Astrocyte of the spinal cord (primary cell): ENCODE results near the gene WWTR1.
A peak's percentile ranks its signal among the peaks of the same experiment; 100 is the strongest.

Experiments
- DNase-seq: peaks from one replicate; pipeline ENCODE4 v3.0.0; 2011; ENCODE audit warnings: low read depth, low spot score
- H3K4me3 ChIP-seq: 2 replicates; pipeline ENCODE4 v1.5.1; 2011; ENCODE audit warnings: low read depth, mild to moderate bottlenecking, low read length, moderate library complexity
- CTCF ChIP-seq: IDR thresholded peaks from 2 replicates; pipeline ENCODE4 v1.5.1; 2012; ENCODE audit warnings: low read depth, mild to moderate bottlenecking, low read length, inconsistent platforms
- in situ Hi-C: cut with HindIII; loops from 2 replicates; pipeline ENCODE4 v1.10.0; 2017; ENCODE audit warnings: low sequenced_read_pairs

Gene WWTR1

DNA sequence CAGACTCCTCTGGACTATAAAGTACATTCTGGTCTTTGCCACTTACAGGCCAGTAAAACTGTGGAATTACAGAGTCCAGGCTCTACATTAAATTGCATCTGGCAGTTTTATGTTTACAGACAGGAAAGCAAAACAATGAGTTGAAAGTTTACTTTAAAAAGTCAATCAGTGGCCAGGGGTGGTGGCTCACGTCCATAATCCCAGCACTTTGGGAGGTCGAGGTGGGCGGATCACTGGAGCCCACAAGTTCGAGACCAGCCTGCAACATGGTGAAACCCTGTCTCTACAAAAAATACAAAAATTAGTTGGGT, 129.5 kb downstream of the WWTR1 start:
- TF ChIP-seq CTCF, result no peak
- in situ Hi-C loops, result no loop called here
- no peak for DNase-seq
- no peak overlapping the region for H3K4me3 ChIP-seq

DNA sequence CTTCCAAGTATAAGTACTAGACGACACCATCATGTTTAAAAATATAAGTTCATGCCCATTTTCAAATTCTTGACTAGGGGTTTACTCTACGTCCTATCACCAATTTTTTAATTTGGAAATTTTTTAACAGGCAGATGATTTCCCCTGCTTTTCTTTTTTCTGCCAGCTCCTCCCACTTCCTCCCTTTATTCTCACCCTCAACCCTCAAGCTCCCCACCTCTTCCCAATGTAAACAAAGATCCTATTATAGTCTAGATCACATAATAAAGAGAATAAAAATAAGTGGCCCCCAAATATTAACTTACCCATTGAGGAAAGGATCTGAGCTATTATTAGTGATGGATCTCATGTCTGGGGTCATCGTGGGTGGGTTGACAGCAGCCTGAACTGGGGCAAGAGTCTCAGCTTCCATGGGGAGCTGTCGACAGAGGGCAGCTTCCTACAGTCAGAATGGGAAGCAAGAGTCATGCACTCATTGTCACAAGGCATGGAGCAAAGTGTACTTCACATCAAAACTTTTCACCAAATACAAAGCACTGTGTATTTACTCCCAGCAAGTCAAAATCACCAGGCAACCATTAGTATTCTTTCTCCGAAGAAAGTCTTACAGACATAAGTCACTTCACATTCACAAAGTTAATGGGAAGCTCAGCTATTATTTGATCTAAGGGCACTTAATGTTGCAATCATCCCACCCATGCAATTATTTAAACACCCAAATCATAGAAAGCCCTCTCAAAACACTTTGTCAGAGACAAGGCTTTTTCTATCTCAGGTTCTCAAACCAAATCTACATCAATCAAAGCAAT, 130.1 kb downstream of the WWTR1 start:
- no peak overlapping the region for H3K4me3 ChIP-seq
- in situ Hi-C loops, result no loop called here
- TF ChIP-seq CTCF, result peak; percentile 23
- DNase-seq, result no peak

DNA sequence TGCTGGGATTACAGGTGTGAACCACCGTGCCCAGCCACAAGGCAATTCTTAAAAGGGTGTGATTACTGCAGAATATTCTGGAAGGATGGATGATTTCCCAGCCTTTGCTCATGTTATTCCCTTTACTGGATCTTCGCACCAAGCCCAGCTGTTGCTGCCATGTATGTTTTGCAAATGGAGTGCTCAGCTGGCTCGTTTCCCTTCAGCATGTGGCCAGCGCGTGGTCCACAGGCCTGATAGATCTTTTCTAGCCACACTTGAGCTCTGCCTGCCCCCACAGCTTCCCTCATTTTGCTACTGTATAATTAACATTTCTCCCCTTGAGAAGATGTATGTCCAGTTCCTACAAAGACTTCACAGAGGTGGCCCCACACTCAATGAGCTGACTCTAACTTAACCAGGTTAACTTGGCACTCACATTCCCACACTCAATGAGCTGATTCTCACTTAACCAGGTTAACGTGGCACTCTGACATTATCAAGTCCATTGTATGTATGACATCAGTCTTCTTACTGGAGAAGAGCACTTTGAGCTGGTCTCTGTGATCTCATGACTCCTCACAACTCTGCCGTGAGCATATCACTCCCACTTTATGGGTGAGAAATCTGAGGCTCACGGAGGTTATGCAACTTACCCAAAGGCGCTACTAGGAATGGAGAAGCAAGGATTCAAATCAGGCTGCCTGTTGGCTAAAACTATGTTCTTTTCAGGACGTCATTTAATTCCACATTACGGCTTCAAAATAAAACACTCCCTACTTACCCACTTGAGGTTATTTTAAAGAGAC, 134.1 kb downstream of the WWTR1 start:
- H3K4me3 ChIP-seq, result no peak overlapping the region
- no peak for TF ChIP-seq CTCF
- in situ Hi-C loops, result loop anchor here (25.0 kb wide), 1 partner anchor 239 kb away; the partner anchor contains the start of gene COMMD2
- DNase-seq, result no peak

DNA sequence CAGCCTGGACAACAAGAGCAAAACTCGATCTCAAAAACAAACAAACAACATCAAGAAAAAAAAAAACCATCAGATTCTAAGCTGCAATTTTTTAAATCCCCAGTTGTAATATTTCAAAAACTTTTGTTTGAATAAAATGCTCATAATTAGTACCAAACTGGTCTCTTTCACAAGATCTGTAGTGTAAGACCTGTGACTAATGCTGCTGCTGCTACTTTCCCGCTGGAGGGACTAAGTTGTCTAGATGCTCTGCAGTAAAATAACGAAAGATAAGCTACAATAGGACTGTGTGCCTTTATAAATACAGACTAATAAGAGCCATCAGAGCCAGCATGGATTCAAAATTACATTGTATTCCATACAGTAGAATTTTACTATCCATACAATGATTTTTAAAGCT, 137.9 kb downstream of the WWTR1 start:
- no peak overlapping the region for H3K4me3 ChIP-seq
- in situ Hi-C loops, result loop anchor here (25.0 kb wide), 1 partner anchor 242 kb away; the partner anchor contains the start of gene COMMD2
- no peak for TF ChIP-seq CTCF
- no peak for DNase-seq

- no peak for TF ChIP-seq CTCF
- in situ Hi-C loops, result loop anchor here (25.0 kb wide), 1 partner anchor 245 kb away; the partner anchor contains the start of gene COMMD2
- no peak for DNase-seq
- H3K4me3 ChIP-seq, result no peak overlapping the region
Measured at GRCh38 chr3:149516920-149517319, 140.9 kb downstream of the WWTR1 start.

DNA sequence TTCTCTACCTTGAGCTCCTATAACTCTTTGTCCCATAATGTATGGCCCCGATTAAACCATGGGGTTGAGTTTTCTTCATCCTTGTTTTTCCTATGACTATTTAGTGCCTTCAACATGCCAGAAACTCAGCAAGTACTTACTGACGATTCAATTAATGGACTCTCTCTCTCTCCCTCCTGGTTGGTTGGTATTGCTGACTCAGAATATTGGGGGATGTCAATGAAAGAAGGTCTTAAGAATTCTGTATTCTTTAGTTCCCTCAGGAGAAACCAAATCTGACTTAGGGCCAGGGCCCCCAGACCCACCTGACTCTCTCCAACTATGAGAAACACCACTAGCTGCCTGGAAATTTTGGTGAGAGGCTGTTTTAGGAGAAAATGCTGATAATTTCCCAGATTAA, 142.6 kb downstream of the WWTR1 start:
- TF ChIP-seq CTCF, result no peak

More for the DNA sequence above, 142.6 kb downstream of the WWTR1 start:
- no peak overlapping the region for H3K4me3 ChIP-seq
- DNase-seq, result no peak
- in situ Hi-C loops, result loop anchor here (25.0 kb wide), 1 partner anchor 247 kb away; the partner anchor contains the start of gene COMMD2
